ENCODE measurements around the gene NUMA1. TPM values are rescaled to one million over a fixed set of nuclear protein-coding genes. Genes with fewer than 3 reads are reported as not detected.

Gene NUMA1
- total and polyA plus RNA-seq, 2 of the 13 experiments (the other 11 are each of a cell fraction or from before 2014, with no cell fraction given) = 57.3 to 60.2 TPM

- TF ChIP-seq ZBTB40 (IDR thresholded peaks at IDR 0.05) (no peak), ZBTB40 (CRISPR knock-in tag; IDR thresholded peaks at IDR 0.05) (peak; percentile 47; the same call in 1 of the 2 replicates), NFIC (IDR thresholded peaks at IDR 0.05; ENCODE audit: low read length) (no peak), TAF1 (CRISPR knock-in tag; IDR thresholded peaks at IDR 0.05) (peak; percentile 80), ZNF703 (CRISPR knock-in tag; IDR thresholded peaks at IDR 0.05; ENCODE audit: borderline replicate concordance) (no peak), ZBTB46 (CRISPR knock-in tag; IDR thresholded peaks at IDR 0.05; ENCODE audit: borderline replicate concordance) (no peak), ZNF644 (CRISPR knock-in tag; IDR thresholded peaks at IDR 0.05; ENCODE audit: low read depth) (peak; percentile 78), SNAPC4 (CRISPR knock-in tag; IDR thresholded peaks at IDR 0.05) (0 out of 2 replicates have a peak, but pooled peaks have one; percentile 61), ZNF101 (CRISPR knock-in tag; IDR thresholded peaks at IDR 0.05; ENCODE audit: borderline replicate concordance, low read depth) (no peak), HOXD1 (CRISPR knock-in tag; IDR thresholded peaks at IDR 0.05) (no peak; the same call in 1 of the 2 replicates), TFDP2 (CRISPR knock-in tag; IDR thresholded peaks at IDR 0.05) (0 out of 2 replicates have a peak, but pooled peaks have one; percentile 58)
Observed at GRCh38 chr11:72102946-72103753, 22.8 kb upstream of the NUMA1 start, which contains the start of gene LAMTOR1 (continued).
